CD4-positive, alpha-beta T cell treated with Interferon gamma for 1 hour (primary cell): ENCODE results near the gene CHID1.

Source experiments
- DNase-seq: peaks from one replicate; pipeline ENCODE4 v3.0.0-alpha.2; 2020

CHID1 gene

GRCh38 chr11:831961-832528 is 78.6 kb downstream of the CHID1 start:
- DNase-seq, result no peak

GRCh38 chr11:831118-831864 is 79.3 kb downstream of the CHID1 start:
- no peak for DNase-seq

GRCh38 chr11:830295-831117 is 80.1 kb downstream of the CHID1 start:
- peak; percentile 62 for DNase-seq

- no peak for DNase-seq
Measured at GRCh38 chr11:829847-830294, 80.7 kb downstream of the CHID1 start.

GRCh38 chr11:829176-829846 is 81.3 kb downstream of the CHID1 start:
- no peak for DNase-seq

- no peak for DNase-seq
Measured at GRCh38 chr11:828506-829175, 82.0 kb downstream of the CHID1 start.

GRCh38 chr11:827897-828192 is 82.8 kb downstream of the CHID1 start, which contains the start of gene CRACR2B:
TSS of gene CRACR2B (plus strand) at chr11:827919. CDS start at chr11:828608, 689 bp downstream.
- DNase-seq, result no peak

- no peak for DNase-seq
Measured at GRCh38 chr11:827146-827896, 83.3 kb downstream of the CHID1 start.

GRCh38 chr11:826836-827145 is 83.8 kb downstream of the CHID1 start:
- DNase-seq, result no peak

GRCh38 chr11:826227-826621 is 84.4 kb downstream of the CHID1 start:
- no peak for DNase-seq

GRCh38 chr11:825366-826226 is 85.0 kb downstream of the CHID1 start:
- no peak for DNase-seq

- no peak for DNase-seq
Measured at GRCh38 chr11:824942-825341, 85.7 kb downstream of the CHID1 start.

GRCh38 chr11:824292-824880 is 86.2 kb downstream of the CHID1 start:
- no peak for DNase-seq

- DNase-seq, result no peak
Measured at GRCh38 chr11:823441-824291, 86.9 kb downstream of the CHID1 start.

- DNase-seq, result peak; percentile 29
Measured at GRCh38 chr11:821512-822371, 88.9 kb downstream of the CHID1 start.

GRCh38 chr11:820655-821511 is 89.7 kb downstream of the CHID1 start:
- peak; percentile 56 for DNase-seq

GRCh38 chr11:819943-820649 is 90.5 kb downstream of the CHID1 start:
- DNase-seq, result peak; percentile 95
